Ascending aorta (tissue), 2 donors: Measurements from ENCODE around the gene KRT38. TPM values are rescaled to one million over a fixed set of nuclear protein-coding genes. Genes with fewer than 3 reads are reported as not detected.

Experiments
- DNase-seq, 2 donors: peaks; one replicate each; pipeline ENCODE4 v3.0.0-alpha.2; 2019; ENCODE audit warnings: low spot score in 2 of 2
- H3K27ac ChIP-seq, 2 donors: fragments of 200-600 bp; sonication (generic); one replicate each; pipeline ENCODE4 v1.5.1; 2016 to 2017; ENCODE audit warnings: mild to moderate bottlenecking in 1 of 2
- H3K27me3 ChIP-seq: fragments of 200-600 bp; sonication (generic); one replicate; pipeline ENCODE4 v1.5.1; 2017
- H3K36me3 ChIP-seq, 2 donors: fragments of 200-600 bp; sonication (generic); one replicate each; pipeline ENCODE4 v1.5.1; 2016
- H3K4me1 ChIP-seq, 2 donors: fragments of 200-600 bp; sonication (generic); one replicate each; pipeline ENCODE4 v1.5.1; 2016 to 2017; ENCODE audit warnings: mild to moderate bottlenecking in 1 of 2
- H3K4me3 ChIP-seq, 2 donors: fragments of 200-600 bp; sonication (generic); one replicate each; pipeline ENCODE4 v1.5.1; 2016 to 2017; ENCODE audit warnings: mild to moderate bottlenecking in 1 of 2
- H3K9me3 ChIP-seq, 2 donors: fragments of 200-600 bp; sonication (generic); one replicate each; pipeline ENCODE4 v1.5.1; 2016
- intact Hi-C: fragments of 100-400 bp; cut with DNase I; formaldehyde crosslinking; loops from one replicate; pipeline ENCODE4 v1.15.1; 2023
- total RNA-seq: library from RNA; depleted of rRNA; stranded (reverse); fragments of >200 nt; gene quantifications from one replicate; pipeline ENCODE4 v1.1.0, GENCODE V29; 2016
- TF ChIP-seq, protein P1 (sequence below), 3 experiments: fragments of 200-600 bp in 2 of 3; fragments of 450-650 bp in 1 of 3; sonication (generic) in 2 of 3; IDR thresholded peaks; one replicate each; pipeline ENCODE4 v1.5.1; 2016 to 2019; ENCODE audit warnings: antibody characterized with exemption in 3 of 3, mild to moderate bottlenecking in 1 of 3, moderate library complexity in 1 of 3

KRT38 gene
- total RNA-seq, 1 donor from 2014 or later: not detected

DNA sequence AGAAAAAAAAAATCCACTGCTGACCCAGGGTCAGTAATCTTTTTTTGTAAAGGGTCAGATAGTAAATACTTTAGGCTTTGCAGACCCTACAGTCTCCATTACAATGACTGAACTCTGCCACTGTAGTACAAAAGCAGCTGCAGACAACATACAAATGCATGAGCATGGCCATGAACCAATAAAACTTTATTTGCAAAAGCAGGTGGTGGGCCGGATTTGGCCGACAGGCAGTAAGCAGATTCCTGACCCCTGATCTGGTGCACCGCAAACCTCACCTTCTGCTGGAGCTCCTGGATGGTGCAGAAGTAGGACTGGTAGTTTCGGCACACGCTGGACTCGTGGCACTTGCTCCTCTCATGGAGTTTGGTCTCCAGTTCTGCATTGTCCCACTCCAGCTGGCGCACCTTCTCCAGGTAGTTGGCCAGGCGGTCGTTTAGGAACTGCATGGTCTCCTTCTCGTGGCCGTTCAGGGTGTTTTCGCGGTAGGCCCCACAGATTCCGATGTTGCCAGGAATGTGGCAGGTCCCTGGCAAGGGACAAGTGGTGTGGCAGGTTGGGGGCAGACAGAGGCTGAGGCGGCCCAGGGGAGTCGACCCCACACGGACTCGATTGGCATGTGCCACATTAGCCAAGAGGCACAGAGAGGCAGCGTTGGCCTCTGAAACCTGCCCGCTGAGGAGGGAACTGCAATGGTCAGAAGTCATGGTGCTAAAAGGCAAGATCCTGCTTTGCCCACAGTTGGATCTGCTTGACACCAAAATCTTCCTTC is 29.5 kb downstream of the KRT38 start:
- Histone ChIP-seq H3K4me1 (peaks cover 0 to 4% of the 10 kb centered on the region in 2 donors), H3K27ac (no peak overlapping the region), H3K36me3 (no peaks in the 10 kb centered on the region), H3K27me3 (no peaks in the 10 kb centered on the region), H3K9me3 (no peaks in the 10 kb centered on the region), H3K4me3 (no peak overlapping the region)
- no peak for DNase-seq
- intact Hi-C loops: no loop called here
- TF ChIP-seq, protein P1, sequence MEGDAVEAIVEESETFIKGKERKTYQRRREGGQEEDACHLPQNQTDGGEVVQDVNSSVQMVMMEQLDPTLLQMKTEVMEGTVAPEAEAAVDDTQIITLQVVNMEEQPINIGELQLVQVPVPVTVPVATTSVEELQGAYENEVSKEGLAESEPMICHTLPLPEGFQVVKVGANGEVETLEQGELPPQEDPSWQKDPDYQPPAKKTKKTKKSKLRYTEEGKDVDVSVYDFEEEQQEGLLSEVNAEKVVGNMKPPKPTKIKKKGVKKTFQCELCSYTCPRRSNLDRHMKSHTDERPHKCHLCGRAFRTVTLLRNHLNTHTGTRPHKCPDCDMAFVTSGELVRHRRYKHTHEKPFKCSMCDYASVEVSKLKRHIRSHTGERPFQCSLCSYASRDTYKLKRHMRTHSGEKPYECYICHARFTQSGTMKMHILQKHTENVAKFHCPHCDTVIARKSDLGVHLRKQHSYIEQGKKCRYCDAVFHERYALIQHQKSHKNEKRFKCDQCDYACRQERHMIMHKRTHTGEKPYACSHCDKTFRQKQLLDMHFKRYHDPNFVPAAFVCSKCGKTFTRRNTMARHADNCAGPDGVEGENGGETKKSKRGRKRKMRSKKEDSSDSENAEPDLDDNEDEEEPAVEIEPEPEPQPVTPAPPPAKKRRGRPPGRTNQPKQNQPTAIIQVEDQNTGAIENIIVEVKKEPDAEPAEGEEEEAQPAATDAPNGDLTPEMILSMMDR (IDR thresholded peaks at IDR 0.05): no peak

DNA sequence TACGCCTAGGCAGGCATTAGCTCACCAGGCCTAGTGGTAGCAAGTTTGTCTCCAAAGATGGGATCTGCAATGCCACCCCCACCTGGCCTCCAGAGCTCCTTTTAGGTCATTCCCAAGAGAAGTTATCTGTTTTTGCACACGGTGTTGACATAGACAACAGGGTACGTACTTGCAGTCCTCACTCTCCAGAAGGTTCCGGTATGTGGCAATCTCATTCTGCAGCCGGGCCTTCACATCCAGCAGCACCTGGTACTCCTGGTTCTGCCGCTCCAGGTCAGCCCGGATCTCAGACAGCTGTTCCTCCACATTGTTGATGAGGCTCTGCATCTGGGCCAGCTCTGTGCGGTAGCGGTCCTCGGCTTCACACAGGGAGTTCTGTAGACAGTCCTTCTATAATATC is 33.6 kb downstream of the KRT38 start:
- TF ChIP-seq, protein P1 (IDR thresholded peaks at IDR 0.05): no peak
- no peaks in the 10 kb centered on the region for H3K36me3 ChIP-seq
- H3K9me3 ChIP-seq: no peaks in the 10 kb centered on the region
- no peaks in the 10 kb centered on the region for H3K4me1 ChIP-seq
- no peaks in the 10 kb centered on the region for H3K27me3 ChIP-seq
- H3K4me3 ChIP-seq: no peak overlapping the region
- no peak overlapping the region for H3K27ac ChIP-seq
- DNase-seq: peak in 1 of 2 donors; percentile 24
- intact Hi-C loops: no loop called here

DNA sequence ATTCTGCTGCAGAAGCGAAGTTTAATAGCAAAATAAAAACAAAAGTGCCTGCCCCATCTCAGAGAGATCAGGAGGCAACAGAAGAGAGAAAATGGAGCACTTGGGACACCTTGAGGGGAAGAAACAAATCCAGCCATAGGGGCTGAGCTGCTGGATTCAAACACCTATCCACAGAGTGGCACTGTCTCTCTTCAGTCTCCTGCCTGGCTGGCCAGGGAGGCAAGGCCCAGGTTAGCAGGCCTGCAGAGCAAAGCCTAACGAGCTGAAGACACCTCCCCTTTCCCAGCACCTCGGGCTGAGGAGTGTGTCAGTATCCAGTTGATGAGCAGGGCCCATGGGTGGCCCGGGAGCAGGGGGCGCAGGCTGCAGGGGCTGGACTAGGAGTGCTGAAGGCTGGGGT is 34.6 kb downstream of the KRT38 start:
- no peak overlapping the region for H3K27ac ChIP-seq
- H3K36me3 ChIP-seq: no peaks in the 10 kb centered on the region
- DNase-seq: peak in 1 of 2 donors; percentile 24
- TF ChIP-seq, protein P1 (IDR thresholded peaks at IDR 0.05): no peak
- H3K27me3 ChIP-seq: no peaks in the 10 kb centered on the region
- H3K4me1 ChIP-seq: no peaks in the 10 kb centered on the region
- no peaks in the 10 kb centered on the region for H3K9me3 ChIP-seq
- H3K4me3 ChIP-seq: no peak overlapping the region
- intact Hi-C loops: no loop called here

DNA sequence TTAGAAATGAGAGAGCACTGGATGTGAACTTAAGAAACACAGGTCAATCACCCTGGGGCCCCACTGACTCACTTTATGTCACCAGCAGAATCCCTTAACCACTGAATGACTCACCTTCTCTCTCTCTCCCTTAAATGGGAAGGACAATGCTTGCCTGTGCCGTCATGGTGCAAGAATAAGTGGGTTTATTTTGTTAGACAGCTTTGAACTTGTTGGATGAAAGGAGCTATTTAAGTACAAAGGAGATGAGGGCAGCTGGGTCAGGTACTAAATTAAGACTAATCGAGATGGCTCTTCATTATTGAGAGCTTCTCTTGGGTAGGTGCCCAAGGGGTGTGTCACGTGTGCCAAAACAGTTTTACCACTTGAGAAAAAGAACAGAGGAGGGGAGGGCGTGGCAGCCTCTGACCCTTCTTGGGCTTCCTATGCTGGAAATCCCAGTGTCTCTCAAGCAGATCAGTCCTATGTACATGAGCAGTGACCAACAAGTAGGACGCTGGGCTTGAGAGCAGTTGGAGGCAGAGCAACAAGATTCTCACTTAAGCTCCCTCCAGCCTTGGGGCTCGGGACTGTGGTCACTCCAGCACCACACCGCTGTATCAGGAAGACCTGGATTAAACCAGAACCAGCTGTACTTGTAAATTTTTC is 36.6 kb downstream of the KRT38 start:
- no peaks in the 10 kb centered on the region for H3K4me1 ChIP-seq
- TF ChIP-seq, protein P1 (IDR thresholded peaks at IDR 0.05): no peak
- H3K36me3 ChIP-seq: no peaks in the 10 kb centered on the region
- H3K4me3 ChIP-seq: no peak overlapping the region
- H3K9me3 ChIP-seq: no peaks in the 10 kb centered on the region
- intact Hi-C loops: no loop called here
- H3K27ac ChIP-seq: no peak overlapping the region
- DNase-seq: peak in 1 of 2 donors; percentile 52
- no peaks in the 10 kb centered on the region for H3K27me3 ChIP-seq

DNA sequence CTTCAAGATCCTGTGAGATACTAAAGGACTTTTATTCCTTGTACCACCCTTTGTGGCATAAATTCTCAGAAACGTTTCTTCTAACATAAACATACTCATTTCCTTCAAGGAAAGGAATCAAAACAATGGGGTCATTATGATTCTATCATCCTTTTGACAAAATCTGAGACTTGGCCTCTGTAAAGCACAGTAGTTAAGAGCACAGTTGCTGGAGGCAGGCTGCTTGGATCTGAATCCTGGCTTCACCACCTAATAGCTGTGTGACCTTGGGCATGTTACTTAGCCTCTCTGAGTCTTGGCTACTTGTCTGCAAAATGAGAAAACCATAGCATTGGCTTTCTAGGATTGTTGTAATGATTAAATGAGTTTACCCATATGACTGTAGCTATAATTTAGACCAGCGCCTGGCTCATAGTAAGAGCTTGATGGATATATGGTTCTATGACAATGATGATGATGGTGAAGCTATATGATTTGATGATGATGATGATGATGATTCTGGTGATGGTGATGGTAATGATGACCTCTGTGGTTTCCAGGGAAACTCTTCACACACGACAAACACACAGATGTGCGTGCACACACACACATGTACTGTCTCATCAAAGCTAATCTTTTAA is 37.3 kb downstream of the KRT38 start:
- no peak overlapping the region for H3K27ac ChIP-seq
- intact Hi-C loops: no loop called here

More for the DNA sequence above, 37.3 kb downstream of the KRT38 start:
- Histone ChIP-seq H3K4me1 (no peaks in the 10 kb centered on the region), H3K9me3 (no peaks in the 10 kb centered on the region), H3K36me3 (no peaks in the 10 kb centered on the region), H3K27me3 (no peaks in the 10 kb centered on the region), H3K4me3 (no peak overlapping the region)
- no peak for DNase-seq
- TF ChIP-seq, protein P1 (IDR thresholded peaks at IDR 0.05): no peak
